ENCODE results near the gene KRT37.

KRT37 gene

GRCh38 chr17:41377546-41377945, 46.8 kb downstream of the KRT37 start:
- DNase-seq (ENCODE audit: low read depth in 2 of 3, low spot score in 2 of 3), result no peak

Measured in activated CD8-positive, alpha-beta memory T cell treated with anti-CD3 and anti-CD28 coated beads for 48 hours (primary cell).